Kidney epithelial cell (primary cell): ENCODE data around the gene PLEKHG3. TPM values are rescaled to one million over a fixed set of nuclear protein-coding genes. Genes with fewer than 3 reads are reported as not detected.

ENCODE experiments used
- DNase-seq: peaks from one replicate; pipeline ENCODE4 v3.0.0-alpha.2; 2010; ENCODE audit warnings: low read depth
- H3K27me3 ChIP-seq: 2 replicates; pipeline ENCODE4 v1.6.0; 2011; ENCODE audit warnings: low read length; ENCODE audit not compliant: control insufficient read depth, insufficient read depth
- H3K36me3 ChIP-seq: 2 replicates; pipeline ENCODE4 v1.5.1; 2011; ENCODE audit warnings: low read length; ENCODE audit not compliant: control insufficient read depth, insufficient read depth
- H3K4me3 ChIP-seq: 2 replicates; pipeline ENCODE4 v1.5.1; 2011; ENCODE audit warnings: low read depth, mild to moderate bottlenecking, control low read depth, low read length
- CTCF ChIP-seq: IDR thresholded peaks from 2 replicates; pipeline ENCODE4 v1.5.1; 2011; ENCODE audit warnings: mild to moderate bottlenecking, moderate library complexity, low read length, control low read depth, inconsistent platforms; ENCODE audit not compliant: insufficient read depth, poor library complexity, severe bottlenecking
- total RNA-seq: library from RNA; depleted of rRNA; stranded (reverse); fragments of >200 nt; gene quantifications from 2 replicates; pipeline ENCODE4 v1.2.3, GENCODE V29; 2015

Gene PLEKHG3
- total RNA-seq, 1 donor from 2014 or later: 136 TPM

- TF ChIP-seq CTCF: no peak
- Histone ChIP-seq H3K27me3 (no peaks in the 10 kb centered on the region), H3K36me3 (no peaks in the 10 kb centered on the region), H3K4me3 (no peak overlapping the region)
- no peak for DNase-seq
These were observed 21.0 kb upstream of the PLEKHG3 start for GRCh38 chr14:64683264-64683663.

- no peak for DNase-seq
- H3K36me3 ChIP-seq: no peaks in the 10 kb centered on the region
- H3K4me3 ChIP-seq: no peak overlapping the region
- H3K27me3 ChIP-seq: peaks cover 2% of the 10 kb centered on the region
- no peak for TF ChIP-seq CTCF
These were observed 20.1 kb upstream of the PLEKHG3 start for GRCh38 chr14:64684091-64684490.

GRCh38 chr14:64685371-64686281 is 18.6 kb upstream of the PLEKHG3 start:
- TF ChIP-seq CTCF: no peak
- Histone ChIP-seq H3K4me3 (no peak overlapping the region), H3K27me3 (peaks cover 2% of the 10 kb centered on the region), H3K36me3 (no peaks in the 10 kb centered on the region)
- DNase-seq: no peak

- no peak for TF ChIP-seq CTCF
- no peak for DNase-seq
These were observed 18.0 kb upstream of the PLEKHG3 start for GRCh38 chr14:64686282-64686615.

GRCh38 chr14:64688031-64688430 is 16.2 kb upstream of the PLEKHG3 start:
- H3K36me3 ChIP-seq: no peaks in the 10 kb centered on the region
- H3K4me3 ChIP-seq: no peak overlapping the region
- no peak for DNase-seq
- H3K27me3 ChIP-seq: peaks cover 2% of the 10 kb centered on the region
- TF ChIP-seq CTCF: no peak

More at GRCh38 chr14:64686282-64686615, 18.0 kb upstream of the PLEKHG3 start:
- Histone ChIP-seq H3K4me3 (no peak overlapping the region), H3K36me3 (no peaks in the 10 kb centered on the region), H3K27me3 (peaks cover 2% of the 10 kb centered on the region)

GRCh38 chr14:64688811-64689281 is 15.4 kb upstream of the PLEKHG3 start:
- H3K4me3 ChIP-seq: no peak overlapping the region
- no peak for TF ChIP-seq CTCF

More at GRCh38 chr14:64688811-64689281, 15.4 kb upstream of the PLEKHG3 start:
- no peak for DNase-seq
- peaks cover 2% of the 10 kb centered on the region for H3K27me3 ChIP-seq
- no peaks in the 10 kb centered on the region for H3K36me3 ChIP-seq
